GM23248 (cell line): ENCODE results near the gene C2orf81. TPM values are rescaled to one million over a fixed set of nuclear protein-coding genes. Genes with fewer than 3 reads are reported as not detected.

Source experiments
- DNase-seq: peaks from one replicate; pipeline ENCODE4 v3.0.0-alpha.2; 2015
- H2AFZ ChIP-seq: fragments of 200-600 bp; sonication (generic); 2 replicates; pipeline ENCODE4 v1.6.1; 2016; ENCODE audit warnings: antibody characterized with exemption
- H3F3A ChIP-seq: fragments of 200-600 bp; sonication (generic); 2 replicates; pipeline ENCODE4 v1.6.1; 2016; ENCODE audit warnings: mild to moderate bottlenecking, antibody characterized with exemption, mixed run types; ENCODE audit not compliant: insufficient read depth
- H3K27ac ChIP-seq: fragments of 200-600 bp; sonication (generic); 2 replicates; pipeline ENCODE4 v1.5.1; 2016; ENCODE audit warnings: mild to moderate bottlenecking
- H3K27me3 ChIP-seq: fragments of 200-600 bp; sonication (generic); replicated peaks from 2 replicates; pipeline ENCODE4 v1.6.1; 2016; ENCODE audit warnings: mild to moderate bottlenecking; ENCODE audit not compliant: insufficient read depth
- H3K36me3 ChIP-seq: fragments of 200-600 bp; sonication (generic); 2 replicates; pipeline ENCODE4 v1.6.1; 2016; ENCODE audit warnings: low read depth, mild to moderate bottlenecking
- H3K4me1 ChIP-seq: fragments of 200-600 bp; sonication (generic); 2 replicates; pipeline ENCODE4 v1.6.1; 2016; ENCODE audit warnings: mild to moderate bottlenecking; ENCODE audit not compliant: insufficient read depth
- H3K4me2 ChIP-seq: fragments of 200-600 bp; sonication (generic); one replicate; pipeline ENCODE4 v1.6.1; 2016; ENCODE audit warnings: mild to moderate bottlenecking; ENCODE audit not compliant: unreplicated experiment
- H3K4me3 ChIP-seq: fragments of 200-600 bp; sonication (generic); 2 replicates; pipeline ENCODE4 v1.5.1; 2016; ENCODE audit warnings: mild to moderate bottlenecking
- H3K79me2 ChIP-seq: fragments of 200-600 bp; sonication (generic); 2 replicates; pipeline ENCODE4 v1.6.1; 2016; ENCODE audit warnings: mild to moderate bottlenecking; ENCODE audit not compliant: insufficient read depth
- H3K9ac ChIP-seq: fragments of 200-600 bp; sonication (generic); 2 replicates; pipeline ENCODE4 v1.6.1; 2016; ENCODE audit warnings: mild to moderate bottlenecking
- H3K9me2 ChIP-seq: fragments of 200-600 bp; sonication (generic); 2 replicates; pipeline ENCODE4 v1.6.1; 2016; ENCODE audit warnings: mixed run types, mild to moderate bottlenecking, moderate library complexity; ENCODE audit not compliant: insufficient read depth
- H3K9me3 ChIP-seq: fragments of 200-600 bp; sonication (generic); one replicate; pipeline ENCODE4 v1.6.1; 2017; ENCODE audit warnings: low read depth
- H4K20me1 ChIP-seq: fragments of 200-600 bp; sonication (generic); 2 replicates; pipeline ENCODE4 v1.6.0; 2016; ENCODE audit not compliant: insufficient read depth
- EZH2 ChIP-seq: fragments of 200-600 bp; sonication (generic); IDR thresholded peaks from 2 replicates; pipeline ENCODE4 v1.6.1; 2018; ENCODE audit warnings: antibody characterized with exemption, mild to moderate bottlenecking; ENCODE audit not compliant: insufficient read depth, poor library complexity, severe bottlenecking
- EZH2phosphoT487 ChIP-seq: fragments of 200-600 bp; sonication (generic); IDR thresholded peaks from 2 replicates; pipeline ENCODE4 v1.6.1; 2018; ENCODE audit warnings: antibody characterized with exemption, moderate library complexity, mild to moderate bottlenecking, low read depth; ENCODE audit not compliant: insufficient read depth
- WGBS, 2 experiments: methylation state at CpG; one replicate each; pipeline ENCODE4 v1.1.6; 2015 to 2017; ENCODE audit warnings: low lambda C conversion rate in 2 of 2, low coverage in 1 of 2; ENCODE audit errors: missing lambda C conversion rate in 2 of 2; 5-methylcytosine and 5-hydroxymethylcytosine counted together
- in situ Hi-C: fragments of 300-500 bp; cut with MboI; formaldehyde crosslinking; loops from 2 replicates; pipeline ENCODE4 v1.15.0; 2020
- polyA plus RNA-seq: library from polyadenylated mRNA; unstranded; fragments of >200 nt; fragmentation: Nextera tagmentation; extraction: Ambion mirVana; gene quantifications from 2 replicates; pipeline ENCODE4 v1.2.1, GENCODE V29; 2016
- total RNA-seq: library from RNA; depleted of rRNA; stranded (reverse); fragments of >200 nt; shearing (Covaris generic); gene quantifications from 2 replicates; pipeline ENCODE4 v1.2.3, GENCODE V29; 2014

C2orf81 gene
- total and polyA plus RNA-seq, 2 experiments from 2014 or later = 3.5 to 6.0 TPM

GRCh38 chr2:74420006-74420405 lies 1.4 kb downstream of the C2orf81 start:
- 96 to 100% methylated on average over 2 of the region's 2 CpGs for WGBS, 2 experiments
- H3K4me3 ChIP-seq = no peak overlapping the region
- no peak overlapping the region for H3K27ac ChIP-seq
- H3K4me2 ChIP-seq = no peak overlapping the region
- no peaks in the 10 kb centered on the region for H3K79me2 ChIP-seq
- H2AFZ ChIP-seq = no peak overlapping the region
- no peaks in the 10 kb centered on the region for H4K20me1 ChIP-seq
- H3K9me3 ChIP-seq = no peaks in the 10 kb centered on the region
- peaks cover 17% of the 10 kb centered on the region; the same call in 1 of the 2 replicates for H3F3A ChIP-seq
- DNase-seq = no peak
- H3K27me3 ChIP-seq = no peaks in the 10 kb centered on the region
- H3K9me2 ChIP-seq = no peaks in the 10 kb centered on the region
- H3K9ac ChIP-seq = no peak overlapping the region
- in situ Hi-C loops = no loop called here
- H3K4me1 ChIP-seq = 0 out of 2 replicates have a peak, but pooled peaks cover 6% of the 10 kb centered on the region
- no peak for TF ChIP-seq EZH2
- no peak for TF ChIP-seq EZH2phosphoT487
- H3K36me3 ChIP-seq = no peaks in the 10 kb centered on the region

- 97 to 100% methylated on average over 1 of the region's 1 CpG for WGBS, 2 experiments
- Histone ChIP-seq H3K4me3 (no peak overlapping the region), H3F3A (peaks cover 16% of the 10 kb centered on the region; the same call in 1 of the 2 replicates), H3K79me2 (no peaks in the 10 kb centered on the region), H3K9me2 (no peaks in the 10 kb centered on the region), H3K4me2 (no peak overlapping the region), H3K27me3 (no peaks in the 10 kb centered on the region), H2AFZ (no peak overlapping the region), H3K9ac (no peak overlapping the region), H3K9me3 (no peaks in the 10 kb centered on the region), H4K20me1 (no peaks in the 10 kb centered on the region), H3K4me1 (peaks cover 11% of the 10 kb centered on the region; the same call in 1 of the 2 replicates), H3K27ac (no peak overlapping the region), H3K36me3 (no peaks in the 10 kb centered on the region)
- in situ Hi-C loops = no loop called here
- DNase-seq = no peak
- no peak for TF ChIP-seq EZH2phosphoT487
- TF ChIP-seq EZH2 = no peak
Observed at GRCh38 chr2:74419345-74419744, 2.1 kb downstream of the C2orf81 start.

GRCh38 chr2:74418312-74418711 lies 3.1 kb downstream of the C2orf81 start:
- no peaks in the 10 kb centered on the region for H3K9me3 ChIP-seq
- no peak overlapping the region for H3K27ac ChIP-seq
- no peaks in the 10 kb centered on the region for H3K79me2 ChIP-seq
- in situ Hi-C loops = no loop called here
- H3K27me3 ChIP-seq = no peaks in the 10 kb centered on the region
- peaks cover 14% of the 10 kb centered on the region; the same call in 1 of the 2 replicates for H3K4me1 ChIP-seq
- H4K20me1 ChIP-seq = no peaks in the 10 kb centered on the region
- H3K4me3 ChIP-seq = no peak overlapping the region
- no peak overlapping the region for H3K9ac ChIP-seq
- 85 to 86% methylated on average over 24 to 27 of the region's 27 CpGs for WGBS, 2 experiments
- H3K4me2 ChIP-seq = no peak overlapping the region
- peaks cover 10% of the 10 kb centered on the region; the same call in 1 of the 2 replicates for H3F3A ChIP-seq
- H3K36me3 ChIP-seq = no peaks in the 10 kb centered on the region
- no peak overlapping the region for H2AFZ ChIP-seq
- no peak for DNase-seq
- H3K9me2 ChIP-seq = no peaks in the 10 kb centered on the region
- TF ChIP-seq EZH2phosphoT487 (no peak), EZH2 (no peak)

GRCh38 chr2:74417763-74418162 lies 3.7 kb downstream of the C2orf81 start:
- no peaks in the 10 kb centered on the region for H3K9me3 ChIP-seq
- peaks cover 10% of the 10 kb centered on the region; the same call in 1 of the 2 replicates for H3F3A ChIP-seq
- DNase-seq = no peak
- no peak overlapping the region for H3K27ac ChIP-seq
- H3K36me3 ChIP-seq = no peaks in the 10 kb centered on the region
- 84 to 86% methylated on average over 4 to 6 of the region's 6 CpGs for WGBS, 2 experiments
- in situ Hi-C loops = no loop called here
- H3K4me2 ChIP-seq = no peak overlapping the region
- H3K4me3 ChIP-seq = no peak overlapping the region
- H3K9me2 ChIP-seq = no peaks in the 10 kb centered on the region
- no peaks in the 10 kb centered on the region for H3K27me3 ChIP-seq
- H4K20me1 ChIP-seq = no peaks in the 10 kb centered on the region
- no peak for TF ChIP-seq EZH2phosphoT487
- no peak for TF ChIP-seq EZH2
- H3K4me1 ChIP-seq = peaks cover 14% of the 10 kb centered on the region; the same call in 1 of the 2 replicates
- H3K79me2 ChIP-seq = no peaks in the 10 kb centered on the region
- H2AFZ ChIP-seq = no peak overlapping the region
- no peak overlapping the region for H3K9ac ChIP-seq
